ENCODE results near the gene PREX1.
"Not testable (repeated sequence)": the region's sequence is repeated elsewhere in the genome, so short reads cannot be mapped to it uniquely, and the experiment has no call there.

The PREX1 gene

GRCh38 chr20:48816282-48817205 lies 11.3 kb downstream of the PREX1 start:
- peak overlapping the region in 4 of 21 experiments; percentile 6 to 94 (median 27) for H3K27ac ChIP-seq

GRCh38 chr20:48815537-48815936 lies 12.3 kb downstream of the PREX1 start:
- H3K4me3 ChIP-seq: no peak overlapping the region
- no peak overlapping the region for H3K27ac ChIP-seq

More at GRCh38 chr20:48816282-48817205, 11.3 kb downstream of the PREX1 start:
- H3K4me3 ChIP-seq: no peak overlapping the region

GRCh38 chr20:48814633-48815032 lies 13.2 kb downstream of the PREX1 start:
- H3K27ac ChIP-seq: no peak overlapping the region
- H3K4me3 ChIP-seq: no peak overlapping the region

DNA sequence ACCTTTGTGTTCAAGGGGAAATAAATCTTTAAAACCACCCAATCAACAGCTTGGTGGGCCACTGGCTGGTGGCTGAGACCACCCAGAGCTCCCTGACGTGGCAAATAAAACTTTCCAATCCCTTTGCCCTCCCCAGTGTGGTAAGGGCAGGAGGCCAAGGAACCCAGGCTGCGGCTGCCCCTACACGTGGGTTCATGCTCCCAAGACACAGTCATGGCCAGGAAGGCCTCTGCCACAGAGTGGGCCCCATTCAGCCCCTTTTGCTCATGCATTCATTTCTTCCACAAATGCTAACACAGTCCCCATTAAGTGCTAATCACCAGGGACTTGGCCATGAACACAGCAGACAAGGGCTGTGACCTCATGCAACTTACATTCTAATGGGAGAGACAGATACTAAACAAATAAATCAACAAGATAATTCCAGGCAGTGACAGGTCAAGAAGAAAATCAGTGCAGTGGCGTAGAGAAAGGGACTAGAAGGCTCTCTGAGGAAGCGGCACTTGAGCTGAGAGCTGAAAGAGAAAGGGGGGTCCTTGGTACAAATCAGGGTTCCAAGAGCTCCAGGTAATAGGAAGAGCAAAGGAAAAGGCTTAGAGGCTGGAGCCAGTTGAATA lies 13.8 kb downstream of the PREX1 start:
- Histone ChIP-seq H3K27ac (peak overlapping the region in 1 of 21 experiments; percentile 10), H3K4me3 (no peak overlapping the region)

- Histone ChIP-seq H3K4me3 (no peak overlapping the region), H3K27ac (no peak overlapping the region)
Observed at GRCh38 chr20:48813446-48813747, 14.4 kb downstream of the PREX1 start.

DNA sequence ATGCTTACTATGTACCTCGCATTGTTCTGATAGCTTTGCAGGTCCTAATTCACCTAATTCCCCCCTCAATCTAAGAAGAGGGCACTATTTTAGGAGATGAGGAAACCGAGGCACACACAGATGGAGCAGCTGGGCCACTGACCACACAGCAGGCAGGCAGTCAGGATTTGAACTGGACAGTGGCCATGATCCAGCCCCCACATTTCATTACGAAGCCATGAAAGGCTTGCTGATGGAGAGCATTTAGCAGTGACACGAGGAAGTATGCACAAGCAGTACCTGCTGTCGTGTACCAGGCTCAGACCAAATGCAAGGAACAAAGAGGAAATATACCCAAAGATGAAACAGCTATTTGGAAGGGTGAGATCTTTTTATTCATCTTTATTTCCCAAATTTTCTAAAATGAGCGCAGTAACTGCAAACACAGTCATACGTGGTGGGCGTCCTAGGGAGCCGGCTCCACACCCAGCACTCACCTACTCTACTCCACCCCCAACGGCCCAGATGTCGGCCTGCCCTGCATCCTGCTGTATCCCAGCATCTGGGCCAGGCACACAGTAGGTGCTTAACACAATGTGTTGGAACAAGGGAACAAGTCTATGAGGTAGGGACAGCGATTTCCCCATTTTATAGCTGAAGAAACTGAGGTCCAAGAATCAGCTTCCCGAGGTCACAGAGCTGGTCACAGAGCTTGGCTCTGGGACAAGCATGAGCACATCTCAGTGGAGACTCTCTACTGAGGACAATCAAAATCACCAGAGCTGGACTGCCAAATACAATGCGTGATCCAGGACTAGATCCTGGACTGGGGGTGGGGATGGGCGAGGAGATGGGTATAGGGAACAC lies 15.0 kb downstream of the PREX1 start:
- no peak overlapping the region for H3K27ac ChIP-seq

DNA sequence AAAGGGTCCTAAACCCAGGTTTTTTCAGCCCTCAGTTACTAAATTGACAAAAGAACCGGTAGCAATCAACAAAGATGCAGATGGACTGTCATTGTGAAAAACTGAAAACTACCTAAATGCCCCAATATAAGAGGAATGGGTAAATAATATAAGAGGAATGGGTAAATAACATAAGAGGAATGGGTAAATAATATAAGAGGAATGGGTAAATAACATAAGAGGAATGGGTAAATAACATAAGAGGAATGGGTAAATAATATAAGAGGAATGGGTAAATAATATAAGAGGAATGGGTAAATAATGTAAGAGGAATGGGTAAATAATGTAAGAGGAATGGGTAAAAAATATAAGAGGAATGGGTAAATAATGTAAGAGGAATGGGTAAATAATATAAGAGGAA lies 15.7 kb downstream of the PREX1 start:
- not testable (repeated sequence) for H3K27ac ChIP-seq, H3K4me3 ChIP-seq

More for the DNA sequence above, 15.0 kb downstream of the PREX1 start:
- H3K4me3 ChIP-seq: no peak overlapping the region

DNA sequence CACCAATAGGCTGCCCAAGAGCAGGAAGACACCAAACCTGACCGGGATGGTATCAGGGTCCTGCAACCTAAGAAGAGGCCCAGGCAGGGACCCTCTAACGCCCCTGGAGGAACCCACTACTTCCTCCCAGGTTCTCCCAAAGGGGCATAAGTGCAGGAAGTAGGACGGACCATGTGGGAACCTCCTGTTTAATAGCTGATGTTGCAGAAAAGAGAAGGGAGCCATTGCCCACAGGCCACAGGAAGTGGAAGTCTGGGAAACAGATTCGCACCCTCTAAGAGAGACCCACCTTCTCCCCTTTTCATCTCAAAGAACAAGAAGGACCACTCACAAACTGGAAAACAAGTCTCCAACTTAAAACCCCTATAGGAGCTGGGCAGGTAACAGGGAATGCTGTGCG lies 18.1 kb downstream of the PREX1 start:
- no peak overlapping the region for H3K27ac ChIP-seq
- no peak overlapping the region for H3K4me3 ChIP-seq

- Histone ChIP-seq H3K4me3 (no peak overlapping the region), H3K27ac (no peak overlapping the region)
Observed at GRCh38 chr20:48808382-48809034, 19.3 kb downstream of the PREX1 start.

DNA sequence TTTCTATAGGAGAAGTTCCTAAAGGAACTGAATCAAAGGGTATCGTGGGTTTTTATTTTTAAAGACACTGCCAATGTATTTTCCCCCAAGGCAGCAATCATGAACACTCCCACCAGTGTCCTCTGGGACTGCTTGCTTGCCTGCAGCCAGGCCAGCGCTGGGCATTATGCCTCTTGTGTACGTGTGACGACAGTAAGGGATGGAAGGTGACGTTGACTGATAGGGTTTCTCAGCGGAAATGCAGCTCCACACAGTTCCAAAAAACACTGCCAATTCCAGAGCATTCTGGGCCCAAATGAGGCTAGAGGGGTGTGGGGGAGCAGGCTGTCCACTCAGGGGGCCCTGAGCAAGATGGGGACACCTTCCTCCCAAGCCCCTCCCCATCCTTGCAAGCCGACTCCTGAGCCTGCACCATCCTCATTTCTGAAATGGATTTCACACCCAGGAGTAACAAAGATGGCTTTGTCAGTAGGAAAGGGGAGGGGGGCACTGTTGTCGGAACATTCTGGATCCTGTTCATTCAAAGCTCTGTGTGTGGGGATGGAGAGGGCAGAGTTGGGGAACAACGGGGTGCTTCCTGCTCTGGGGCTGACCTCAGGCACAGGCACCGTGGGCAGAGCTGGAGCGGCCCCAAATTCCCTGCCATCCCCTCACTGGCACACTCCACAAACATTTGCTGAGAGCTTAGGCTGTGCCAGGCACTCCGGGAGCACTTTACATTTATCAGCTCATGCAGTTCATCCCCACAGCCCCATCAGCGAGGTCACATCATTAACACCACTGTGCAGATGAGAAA lies 20.0 kb downstream of the PREX1 start:
- no peak overlapping the region for H3K27ac ChIP-seq
- no peak overlapping the region for H3K4me3 ChIP-seq

DNA sequence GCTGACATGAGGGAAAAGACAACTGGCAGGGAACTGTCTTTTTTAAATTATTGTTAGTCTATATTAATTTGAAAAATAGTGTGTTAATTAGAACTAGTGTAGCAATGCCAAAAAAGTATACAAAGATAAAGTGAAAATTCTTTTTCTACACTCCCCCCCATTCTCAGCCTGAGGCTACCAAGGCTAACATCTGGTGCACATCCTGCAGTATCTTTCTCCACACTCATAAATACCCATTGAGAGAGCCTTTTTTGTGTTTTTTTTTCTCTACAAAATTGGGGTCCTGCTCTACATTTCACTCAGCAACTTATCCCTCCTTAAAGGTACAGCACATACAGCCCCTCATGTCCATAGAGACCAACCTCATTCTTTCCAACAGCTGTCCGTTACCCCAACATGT lies 20.7 kb downstream of the PREX1 start:
- Histone ChIP-seq H3K27ac (no peak overlapping the region), H3K4me3 (no peak overlapping the region)

DNA sequence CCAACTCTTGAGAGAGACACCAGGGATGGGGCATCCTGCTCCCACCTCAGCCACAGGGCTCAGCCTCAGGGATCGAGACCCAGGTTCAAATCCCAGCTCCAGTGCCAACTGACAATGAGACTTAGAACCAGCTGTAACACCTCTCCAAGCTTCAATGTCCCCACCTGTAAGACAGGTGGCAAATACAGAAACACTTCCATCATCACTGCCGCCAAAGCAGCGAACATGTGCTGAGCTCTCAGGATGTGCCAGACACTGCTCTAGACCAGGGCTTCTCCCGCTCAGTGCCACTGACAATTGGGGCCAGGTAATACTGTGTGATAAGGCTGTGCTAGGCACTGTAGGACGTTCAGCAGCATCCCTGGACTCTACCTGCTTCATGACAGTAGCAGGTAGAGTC lies 22.1 kb downstream of the PREX1 start:
- H3K27ac ChIP-seq: no peak overlapping the region
- no peak overlapping the region for H3K4me3 ChIP-seq

GRCh38 chr20:48805286-48805685 lies 22.5 kb downstream of the PREX1 start:
- H3K27ac ChIP-seq: no peak overlapping the region

GRCh38 chr20:48804300-48804980 lies 23.4 kb downstream of the PREX1 start:
- no peak overlapping the region for H3K4me3 ChIP-seq
- no peak overlapping the region for H3K27ac ChIP-seq

More at GRCh38 chr20:48805286-48805685, 22.5 kb downstream of the PREX1 start:
- H3K4me3 ChIP-seq: no peak overlapping the region

DNA sequence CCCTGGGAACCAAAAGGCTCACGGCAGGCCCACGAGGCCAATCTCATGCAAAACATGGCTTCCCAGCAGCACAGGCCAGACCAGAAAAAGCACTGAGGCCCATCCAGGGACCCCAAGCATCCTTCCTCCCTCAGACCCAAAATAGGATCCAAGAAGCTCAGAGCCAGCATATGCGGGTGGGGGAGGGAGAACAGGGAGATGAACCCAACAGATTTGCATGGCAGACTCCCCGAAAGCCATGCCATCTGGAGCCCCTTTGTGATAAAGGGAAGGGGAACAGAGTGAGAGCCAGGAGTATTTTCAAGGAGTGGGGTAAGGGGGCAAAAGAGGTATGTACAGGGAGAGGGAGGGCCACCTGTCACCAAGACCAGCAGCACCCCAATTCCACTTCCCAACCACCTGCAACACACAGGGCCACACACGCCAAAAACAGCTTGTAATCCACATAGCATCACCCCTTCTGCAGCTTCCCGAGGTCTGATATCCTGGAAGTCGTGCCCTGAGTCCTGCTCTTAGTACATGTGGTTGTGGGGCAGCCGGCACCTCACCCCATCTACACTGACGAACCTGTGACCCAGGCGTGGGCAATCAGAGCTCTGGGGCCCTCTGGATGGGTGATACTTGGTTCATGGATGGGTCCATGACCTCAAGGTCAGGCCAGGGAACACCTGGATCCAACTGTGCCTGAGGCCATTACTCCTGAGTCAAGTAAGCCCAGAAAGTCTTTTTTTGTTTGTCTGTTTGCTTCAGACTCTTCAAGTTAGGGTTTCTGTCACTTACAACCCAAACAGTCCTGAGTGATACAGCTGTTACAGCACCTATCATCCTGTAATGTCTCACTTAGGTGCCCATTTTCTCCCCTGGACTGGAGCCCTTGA lies 24.4 kb downstream of the PREX1 start:
- Histone ChIP-seq H3K27ac (no peak overlapping the region), H3K4me3 (no peak overlapping the region)

DNA sequence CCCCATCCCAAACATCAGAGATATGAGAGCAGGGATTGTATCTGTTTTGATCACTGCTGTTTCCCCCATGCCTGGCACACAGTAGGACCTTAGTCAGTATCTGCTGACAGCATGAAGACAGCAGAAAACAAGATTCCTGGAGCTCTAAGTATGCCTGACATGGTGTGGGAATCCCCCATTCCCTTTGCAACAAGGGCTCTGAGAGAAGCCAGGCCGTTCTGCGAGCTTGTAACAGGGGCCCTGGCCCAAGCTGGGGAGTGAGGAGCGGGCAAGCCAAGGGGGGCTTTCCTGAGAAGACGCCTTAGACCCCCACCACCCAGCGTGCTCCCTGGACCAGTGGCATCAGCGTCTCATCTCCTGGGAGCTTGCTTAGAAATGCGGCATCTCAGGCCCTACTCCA lies 25.2 kb downstream of the PREX1 start:
- no peak overlapping the region for H3K4me3 ChIP-seq
- H3K27ac ChIP-seq: no peak overlapping the region

DNA sequence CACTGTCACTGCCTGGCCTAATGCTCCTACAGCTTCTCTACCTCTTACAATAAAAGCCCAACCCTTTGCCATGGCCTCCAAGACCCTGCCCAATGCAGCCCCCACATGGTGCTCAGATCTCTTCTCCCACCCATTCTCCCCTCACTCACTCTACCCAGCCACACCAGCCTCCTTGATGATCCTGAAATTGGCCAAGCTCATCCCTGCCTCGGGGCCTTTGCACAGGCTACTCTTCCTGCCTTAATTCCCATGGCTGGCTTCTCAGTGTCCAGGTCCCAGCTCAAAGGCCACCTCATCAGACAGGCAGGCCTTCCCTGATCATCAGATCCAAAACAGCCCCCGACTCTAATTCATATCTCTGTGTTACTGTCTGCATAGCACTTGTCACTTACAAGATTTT lies 25.6 kb downstream of the PREX1 start:
- no peak overlapping the region for H3K4me3 ChIP-seq

GRCh38 chr20:48801197-48801596 lies 26.6 kb downstream of the PREX1 start:
- Histone ChIP-seq H3K27ac (no peak overlapping the region), H3K4me3 (no peak overlapping the region)

More for the DNA sequence above, 25.6 kb downstream of the PREX1 start:
- H3K27ac ChIP-seq: no peak overlapping the region

Measured in skin epidermis (tissue), 12 donors.